Thymus (tissue), 11 donors: ENCODE data around the gene ZBTB16. TPM values are rescaled to one million over a fixed set of nuclear protein-coding genes. Genes with fewer than 3 reads are reported as not detected.

Source experiments
- DNase-seq, 9 donors: peaks; one replicate each; pipeline ENCODE4 v3.0.0-alpha.2; 2013; ENCODE audit warnings: low spot score in 9 of 9, low read depth in 6 of 9, missing footprints in 1 of 9
- H3K27ac ChIP-seq, 2 donors: one replicate each; pipeline ENCODE4 v1.5.1; 2013; ENCODE audit warnings: control low read depth in 1 of 2, low read depth in 1 of 2, low read length in 1 of 2, mild to moderate bottlenecking in 1 of 2, moderate library complexity in 1 of 2
- H3K27me3 ChIP-seq, 2 donors: one replicate each; pipeline ENCODE4 v1.5.1; 2013; ENCODE audit warnings: low read length in 1 of 2; ENCODE audit not compliant: control insufficient read depth in 2 of 2, insufficient read depth in 1 of 2
- H3K36me3 ChIP-seq, 2 donors: one replicate each; pipeline ENCODE4 v1.5.1; 2013; ENCODE audit warnings: low read length in 1 of 2, mild to moderate bottlenecking in 1 of 2, moderate library complexity in 1 of 2; ENCODE audit not compliant: control insufficient read depth in 2 of 2, insufficient read depth in 2 of 2
- H3K4me1 ChIP-seq, 2 donors: one replicate each; pipeline ENCODE4 v1.5.1; 2013; ENCODE audit warnings: low read length in 2 of 2; ENCODE audit not compliant: control insufficient read depth in 2 of 2, insufficient read depth in 2 of 2
- H3K4me3 ChIP-seq, 2 donors: one replicate each; pipeline ENCODE4 v1.5.1; 2013; ENCODE audit warnings: low read length in 2 of 2, control low read depth in 1 of 2, mild to moderate bottlenecking in 1 of 2
- H3K9me3 ChIP-seq, 2 donors: one replicate each; pipeline ENCODE4 v1.5.1; 2013; ENCODE audit warnings: low read length in 1 of 2, mild to moderate bottlenecking in 1 of 2; ENCODE audit not compliant: control insufficient read depth in 2 of 2, insufficient read depth in 1 of 2
- WGBS: extraction: QIAGEN DNeasy Blood & Tissue Kit; methylation state at CpG from one replicate; pipeline ENCODE4 v1.1.7; 2013; 5-methylcytosine and 5-hydroxymethylcytosine counted together
- polyA plus RNA-seq: library from polyadenylated mRNA; stranded (reverse); fragments of 200-250 nt; gene quantifications from one replicate; pipeline ENCODE4 v1.2.3, GENCODE V29; 2013
- total RNA-seq: library from RNA; stranded (reverse); fragments of 120-200 nt; gene quantifications from one replicate; pipeline ENCODE4 v1.2.4, GENCODE V29; 2013
- donor health status: healthy.

Gene ZBTB16
- total and polyA plus RNA-seq, 2 donors: 5.7 to 21.5 TPM

DNA sequence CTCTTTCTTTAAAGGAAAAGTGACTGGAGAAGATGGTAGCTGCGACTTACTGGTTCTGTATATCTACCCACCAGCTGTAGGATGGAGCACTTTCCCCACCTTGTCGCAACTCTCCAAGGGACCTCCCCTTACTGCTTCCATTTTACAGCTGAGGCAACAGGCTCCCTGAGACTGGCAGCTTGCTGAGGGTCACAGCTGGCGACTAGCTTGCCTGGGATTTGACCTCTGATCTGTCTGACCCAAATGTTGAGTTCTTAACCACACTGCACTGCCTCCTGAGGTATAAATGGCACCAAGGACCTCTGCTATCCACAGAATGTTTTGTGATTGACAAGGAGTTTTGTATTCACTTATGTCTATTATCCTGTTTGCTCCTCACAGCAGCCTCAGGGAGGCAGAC is 121.7 kb downstream of the ZBTB16 start:
- 99% methylated on average over 3 of the region's 3 CpGs for WGBS
- no peak for DNase-seq
- no peak overlapping the region for H3K4me3 ChIP-seq

DNA sequence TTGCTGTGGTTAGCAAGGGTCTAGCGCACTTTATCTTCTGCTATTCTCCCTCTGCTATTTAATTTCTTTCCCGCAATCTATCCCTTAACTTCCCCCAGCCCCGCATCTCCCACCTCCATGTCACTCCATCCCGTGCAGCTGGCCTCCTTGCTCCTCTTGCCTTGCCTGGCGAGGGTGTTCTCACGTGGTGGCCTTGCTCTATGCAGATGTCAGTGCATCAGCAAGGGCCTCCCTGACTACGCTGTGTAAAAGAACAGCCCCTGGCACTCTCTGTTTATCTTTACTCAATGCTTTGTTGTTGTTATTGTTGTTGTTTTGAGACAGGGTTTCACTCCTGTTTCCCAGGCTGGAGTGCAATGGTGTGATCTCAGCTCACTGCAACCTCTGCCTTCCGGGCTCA is 122.2 kb downstream of the ZBTB16 start:
- 96% methylated on average over 8 of the region's 8 CpGs for WGBS
- no peak for DNase-seq
- no peaks in the 10 kb centered on the region for H3K27me3 ChIP-seq
- H3K4me3 ChIP-seq: no peak overlapping the region
- H3K4me1 ChIP-seq: peaks cover 38 to 64% of the 10 kb centered on the region in 2 donors
- no peaks in the 10 kb centered on the region for H3K36me3 ChIP-seq
- peaks cover 0 to 4% of the 10 kb centered on the region in 2 donors for H3K9me3 ChIP-seq
- H3K27ac ChIP-seq: no peak overlapping the region

More for the DNA sequence above, 121.7 kb downstream of the ZBTB16 start:
- peaks cover 44 to 69% of the 10 kb centered on the region in 2 donors for H3K4me1 ChIP-seq
- H3K27ac ChIP-seq: no peak overlapping the region
- H3K27me3 ChIP-seq: no peaks in the 10 kb centered on the region
- peaks cover 0 to 4% of the 10 kb centered on the region in 2 donors for H3K9me3 ChIP-seq
- H3K36me3 ChIP-seq: no peaks in the 10 kb centered on the region

GRCh38 chr11:114182471-114183043 is 123.0 kb downstream of the ZBTB16 start:
- Histone ChIP-seq H3K4me3 (no peak overlapping the region), H3K9me3 (peaks cover 0 to 4% of the 10 kb centered on the region in 2 donors), H3K27ac (peak overlapping the region; percentile 2 to 68), H3K27me3 (no peaks in the 10 kb centered on the region), H3K36me3 (peaks cover 0 to 2% of the 10 kb centered on the region in 2 donors), H3K4me1 (peaks cover 37 to 56% of the 10 kb centered on the region in 2 donors)
- 97% methylated on average over 11 of the region's 11 CpGs for WGBS
- DNase-seq: no peak

DNA sequence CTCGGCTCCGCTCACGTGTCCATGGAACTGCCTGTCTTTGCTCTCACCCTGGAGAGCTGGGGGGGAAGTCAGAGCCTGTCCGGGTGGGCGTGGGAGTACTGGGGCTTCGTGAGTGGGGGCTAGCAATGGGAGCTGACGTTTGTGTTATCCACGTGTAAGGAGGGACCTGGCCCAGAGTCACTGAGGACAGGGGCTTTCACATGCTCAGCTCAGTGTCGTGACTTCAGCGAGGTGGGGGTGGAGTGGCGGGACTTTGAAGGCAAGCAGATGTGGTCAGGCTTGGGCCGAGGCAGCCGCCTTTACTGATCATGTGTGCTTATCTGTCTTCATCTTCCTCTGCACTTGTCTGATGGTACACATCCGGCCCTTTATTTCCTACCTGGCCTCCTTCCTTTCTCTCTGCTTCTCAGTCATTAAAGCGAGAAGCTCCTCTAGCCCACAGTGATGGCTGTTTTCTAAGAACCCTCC is 123.6 kb downstream of the ZBTB16 start:
- WGBS: 35% methylated on average over 15 of the region's 15 CpGs
- Histone ChIP-seq H3K9me3 (peaks cover 0 to 4% of the 10 kb centered on the region in 2 donors), H3K4me3 (no peak overlapping the region), H3K27me3 (no peaks in the 10 kb centered on the region), H3K27ac (peak overlapping the region; percentile 2 to 68), H3K4me1 (peaks cover 37 to 52% of the 10 kb centered on the region in 2 donors), H3K36me3 (peaks cover 0 to 2% of the 10 kb centered on the region in 2 donors)
- DNase-seq: peak in 3 of 9 donors; percentile 53 to 77 (median 60)

- peaks cover 0 to 4% of the 10 kb centered on the region in 2 donors for H3K9me3 ChIP-seq
- H3K4me3 ChIP-seq: no peak overlapping the region
- H3K27me3 ChIP-seq: no peaks in the 10 kb centered on the region
- H3K36me3 ChIP-seq: peaks cover 0 to 2% of the 10 kb centered on the region in 2 donors
- 97% methylated on average over 6 of the region's 6 CpGs for WGBS
- no peak overlapping the region for H3K27ac ChIP-seq
- peaks cover 17 to 30% of the 10 kb centered on the region in 2 donors for H3K4me1 ChIP-seq
- no peak for DNase-seq
Observed at GRCh38 chr11:114185436-114185835, 125.9 kb downstream of the ZBTB16 start.

DNA sequence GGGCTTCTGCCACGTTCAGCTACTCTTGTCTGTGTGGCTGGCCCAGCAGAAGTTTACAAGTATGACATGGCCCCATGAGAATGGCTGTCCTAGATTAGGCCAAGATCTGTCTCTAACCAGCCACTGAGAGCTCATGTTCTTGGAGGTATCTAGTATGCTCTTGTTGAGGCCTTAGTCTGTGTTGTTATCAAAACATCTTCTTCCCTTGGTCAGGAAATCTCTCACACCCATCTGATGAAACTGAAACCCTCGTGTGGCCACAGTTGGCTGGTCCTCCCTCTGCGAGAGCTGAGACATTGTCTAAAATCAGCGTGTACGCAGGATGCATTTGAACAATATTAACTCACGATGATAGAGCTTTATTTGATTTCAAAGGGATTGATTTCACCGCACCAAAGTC is 127.7 kb downstream of the ZBTB16 start:
- Histone ChIP-seq H3K27ac (no peak overlapping the region), H3K4me3 (no peak overlapping the region), H3K9me3 (peaks cover 0 to 7% of the 10 kb centered on the region in 2 donors), H3K27me3 (no peaks in the 10 kb centered on the region), H3K4me1 (peaks cover 15 to 17% of the 10 kb centered on the region in 2 donors), H3K36me3 (peaks cover 0 to 2% of the 10 kb centered on the region in 2 donors)
- no peak for DNase-seq
- WGBS: 92% methylated on average over 7 of the region's 7 CpGs

DNA sequence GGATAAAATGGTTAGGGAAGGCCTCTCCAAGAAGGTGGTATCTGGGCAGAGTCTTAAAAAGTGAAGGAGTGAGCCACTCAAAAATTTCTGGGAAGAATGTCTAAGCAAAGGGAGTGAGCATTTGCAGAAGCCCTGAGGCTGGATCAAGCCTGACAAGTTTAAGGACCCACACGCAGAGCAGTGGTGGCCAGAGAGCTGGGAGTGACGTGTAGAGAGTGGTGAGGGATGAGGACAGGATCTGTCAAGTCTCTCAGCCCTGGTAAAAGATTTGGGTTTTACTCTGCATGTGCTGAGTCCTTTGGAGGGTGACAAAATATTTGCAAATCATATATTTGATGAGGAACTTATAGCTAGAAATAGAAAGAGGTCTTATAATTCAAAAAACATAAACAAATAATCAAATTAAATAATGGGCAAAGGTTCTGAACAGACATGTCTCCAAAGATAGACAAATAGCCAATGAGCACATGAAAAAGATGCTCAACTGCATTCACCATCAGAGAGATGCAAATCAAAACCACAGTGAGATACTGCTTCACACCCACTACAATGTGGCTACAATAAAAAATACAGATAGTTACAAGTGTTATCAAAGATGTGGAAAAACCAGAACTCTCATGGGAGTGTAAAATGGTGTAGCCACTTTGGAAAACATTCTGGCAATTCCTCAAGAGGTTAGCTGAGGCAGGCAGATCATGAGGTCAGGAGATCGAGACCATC is 129.5 kb downstream of the ZBTB16 start:
- H3K4me1 ChIP-seq: peaks cover 0 to 8% of the 10 kb centered on the region in 2 donors
- WGBS: 94% methylated on average over 3 of the region's 3 CpGs
- no peak for DNase-seq
- H3K9me3 ChIP-seq: peaks cover 0 to 3% of the 10 kb centered on the region in 2 donors
- no peak overlapping the region for H3K27ac ChIP-seq
- peaks cover 0 to 2% of the 10 kb centered on the region in 2 donors for H3K36me3 ChIP-seq
- no peak overlapping the region for H3K4me3 ChIP-seq
- H3K27me3 ChIP-seq: no peaks in the 10 kb centered on the region

DNA sequence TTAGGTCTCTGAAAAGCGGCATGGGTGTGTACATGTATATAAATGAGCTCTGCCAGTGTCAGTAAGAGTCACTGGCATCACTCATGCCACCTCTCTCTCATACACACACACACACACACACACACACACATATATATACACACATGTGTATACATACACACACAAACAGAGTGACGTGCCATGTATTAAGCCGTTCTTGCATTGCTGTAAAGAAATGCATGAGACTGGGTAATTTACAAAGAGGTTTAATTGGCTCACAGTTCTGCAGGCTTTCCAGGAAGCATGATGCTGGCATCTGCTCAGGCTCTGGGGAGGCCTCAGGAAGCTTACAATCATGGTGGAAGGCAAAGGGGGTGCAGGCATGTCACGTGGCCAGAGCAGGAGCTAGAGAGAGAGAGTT is 131.1 kb downstream of the ZBTB16 start:
- Histone ChIP-seq H3K4me3 (no peak overlapping the region), H3K27me3 (no peaks in the 10 kb centered on the region), H3K36me3 (peaks cover 0 to 2% of the 10 kb centered on the region in 2 donors), H3K9me3 (peaks cover 0 to 3% of the 10 kb centered on the region in 2 donors), H3K27ac (no peak overlapping the region), H3K4me1 (peaks cover 0 to 8% of the 10 kb centered on the region in 2 donors)
- DNase-seq: no peak
- 89% methylated on average over 4 of the region's 4 CpGs for WGBS

GRCh38 chr11:114191893-114192292 is 132.4 kb downstream of the ZBTB16 start:
- H3K27me3 ChIP-seq: no peaks in the 10 kb centered on the region
- no peak overlapping the region for H3K27ac ChIP-seq
- H3K4me3 ChIP-seq: no peak overlapping the region
- peaks cover 0 to 2% of the 10 kb centered on the region in 2 donors for H3K36me3 ChIP-seq
- no peak for DNase-seq
- H3K9me3 ChIP-seq: peaks cover 0 to 3% of the 10 kb centered on the region in 2 donors
- 78% methylated on average over 2 of the region's 2 CpGs for WGBS
- H3K4me1 ChIP-seq: peaks cover 0 to 8% of the 10 kb centered on the region in 2 donors
